GM12864 (cell line): ENCODE data around the gene SQOR.

Experiments used
- DNase-seq: peaks from one replicate; pipeline ENCODE4 v3.0.0-alpha.2; 2011; ENCODE audit warnings: low read depth
- H3K4me3 ChIP-seq: 2 replicates; pipeline ENCODE4 v1.5.1; 2011; ENCODE audit warnings: mild to moderate bottlenecking, low read depth, low read length, control low read depth
- CTCF ChIP-seq: IDR thresholded peaks from 2 replicates; pipeline ENCODE4 v1.5.1; 2011; ENCODE audit warnings: low read depth, mild to moderate bottlenecking, moderate library complexity, low read length, control low read depth, inconsistent platforms; ENCODE audit errors: missing control alignments

The SQOR gene

GRCh38 chr15:45662375-45662774 lies 27.5 kb downstream of the SQOR start:
- no peak for DNase-seq
- no peak overlapping the region for H3K4me3 ChIP-seq
- TF ChIP-seq CTCF: no peak

GRCh38 chr15:45664451-45664850 lies 29.6 kb downstream of the SQOR start:
- no peak for TF ChIP-seq CTCF
- no peak overlapping the region for H3K4me3 ChIP-seq
- no peak for DNase-seq

- DNase-seq: no peak
- H3K4me3 ChIP-seq: no peak overlapping the region
- TF ChIP-seq CTCF: no peak
Measured at GRCh38 chr15:45665261-45665660, 30.4 kb downstream of the SQOR start.

GRCh38 chr15:45666119-45666875 lies 31.5 kb downstream of the SQOR start:
- no peak for DNase-seq
- TF ChIP-seq CTCF: no peak
- no peak overlapping the region for H3K4me3 ChIP-seq

GRCh38 chr15:45667002-45667401 lies 32.2 kb downstream of the SQOR start:
- no peak overlapping the region for H3K4me3 ChIP-seq
- DNase-seq: no peak
- TF ChIP-seq CTCF: no peak

- TF ChIP-seq CTCF: no peak
- no peak for DNase-seq
- no peak overlapping the region for H3K4me3 ChIP-seq
Measured at GRCh38 chr15:45668386-45668785, 33.6 kb downstream of the SQOR start.

GRCh38 chr15:45669422-45669821 lies 34.6 kb downstream of the SQOR start:
- DNase-seq: no peak
- TF ChIP-seq CTCF: no peak
- no peak overlapping the region for H3K4me3 ChIP-seq
